Activated T-helper 2 cell treated with anti-CD3 and anti-CD28 coated beads, Interferon-gamma antibody, Interleukin-2, Interleukin-4, amounts not matched to agents 10 μg/mL and 5 μg/mL and 100 μg/mL, durations not matched to agents 14 hours and 24 hours and 36 hours (primary cell): Measurements from ENCODE around the gene ZNF507. TPM values are rescaled to one million over a fixed set of nuclear protein-coding genes. Genes with fewer than 3 reads are reported as not detected.
"Not testable (repeated sequence)": the region's sequence is repeated elsewhere in the genome, so short reads cannot be mapped to it uniquely, and the experiment has no call there.

Experiments
- DNase-seq: peaks from one replicate; pipeline ENCODE4 v3.0.0; 2021; ENCODE audit warnings: low spot score
- H3K27ac Mint-ChIP-seq: one replicate; pipeline ENCODE4 v1.8.0; 2021; ENCODE audit warnings: mixed read lengths
- H3K27me3 Mint-ChIP-seq: one replicate; pipeline ENCODE4 v1.8.0; 2021; ENCODE audit warnings: low read depth, mixed read lengths
- H3K36me3 Mint-ChIP-seq: one replicate; pipeline ENCODE4 v1.8.0; 2021; ENCODE audit warnings: low read depth, mixed read lengths
- H3K4me1 Mint-ChIP-seq: one replicate; pipeline ENCODE4 v1.8.0; 2021; ENCODE audit warnings: low read depth, mixed read lengths
- H3K4me3 Mint-ChIP-seq: one replicate; pipeline ENCODE4 v1.8.0; 2021; ENCODE audit warnings: low read depth, mild to moderate bottlenecking, moderate library complexity, mixed read lengths
- H3K9me3 Mint-ChIP-seq: one replicate; pipeline ENCODE4 v1.8.0; 2021; ENCODE audit warnings: mixed read lengths
- intact Hi-C: fragments of 100-400 bp; cut with micrococcal nuclease; formaldehyde crosslinking; loops from one replicate; pipeline ENCODE4 v1.15.1; 2023
- total RNA-seq: library from RNA; stranded (reverse); gene quantifications from 2 replicates; pipeline ENCODE4 v1.2.3, GENCODE V29; 2022

The ZNF507 gene
- total RNA-seq, 1 donor from 2014 or later = 29.6 TPM

GRCh38 chr19:32407004-32407992 is 61.9 kb downstream of the ZNF507 start:
- H3K27me3 Mint-ChIP-seq = no peaks in the 10 kb centered on the region
- H3K4me1 Mint-ChIP-seq = peaks cover 4% of the 10 kb centered on the region
- intact Hi-C loops = loop anchor here (5.0 kb wide), 1 partner anchor 175 kb away; the partner anchor contains the start of gene PDCD5
- peaks cover 23% of the 10 kb centered on the region for H3K36me3 Mint-ChIP-seq
- no peaks in the 10 kb centered on the region for H3K9me3 Mint-ChIP-seq
- H3K27ac Mint-ChIP-seq = peak overlapping the region; percentile 55
- no peak for DNase-seq
- H3K4me3 Mint-ChIP-seq = peak overlapping the region; percentile 79

- no peak for DNase-seq
- H3K4me1 Mint-ChIP-seq = peaks cover 2% of the 10 kb centered on the region
- peaks cover 28% of the 10 kb centered on the region for H3K36me3 Mint-ChIP-seq
- no peak overlapping the region for H3K4me3 Mint-ChIP-seq
- H3K27me3 Mint-ChIP-seq = no peaks in the 10 kb centered on the region
- no peaks in the 10 kb centered on the region for H3K9me3 Mint-ChIP-seq
- H3K27ac Mint-ChIP-seq = no peak overlapping the region
- intact Hi-C loops = no loop called here
Observed at GRCh38 chr19:32415246-32415645, 69.8 kb downstream of the ZNF507 start.

GRCh38 chr19:32415669-32416068 is 70.3 kb downstream of the ZNF507 start:
- Mint-ChIP-seq H3K4me3 (no peak overlapping the region), H3K4me1 (peaks cover 2% of the 10 kb centered on the region), H3K9me3 (no peaks in the 10 kb centered on the region), H3K36me3 (peaks cover 28% of the 10 kb centered on the region), H3K27ac (peak overlapping the region; percentile 4), H3K27me3 (no peaks in the 10 kb centered on the region)
- intact Hi-C loops = no loop called here
- no peak for DNase-seq

- Mint-ChIP-seq H3K36me3 (peaks cover 21% of the 10 kb centered on the region), H3K4me1 (peaks cover 7% of the 10 kb centered on the region), H3K4me3 (no peak overlapping the region), H3K9me3 (no peaks in the 10 kb centered on the region), H3K27ac (no peak overlapping the region), H3K27me3 (no peaks in the 10 kb centered on the region)
- DNase-seq = no peak
- intact Hi-C loops = no loop called here
Observed at GRCh38 chr19:32416749-32417456, 71.5 kb downstream of the ZNF507 start.

- no peaks in the 10 kb centered on the region for H3K27me3 Mint-ChIP-seq
- no peak overlapping the region for H3K27ac Mint-ChIP-seq
- no peaks in the 10 kb centered on the region for H3K9me3 Mint-ChIP-seq
- H3K4me3 Mint-ChIP-seq = no peak overlapping the region
- no peak for DNase-seq
- H3K4me1 Mint-ChIP-seq = peaks cover 13% of the 10 kb centered on the region
- intact Hi-C loops = no loop called here
- H3K36me3 Mint-ChIP-seq = peaks cover 21% of the 10 kb centered on the region
Observed at GRCh38 chr19:32418155-32418554, 72.7 kb downstream of the ZNF507 start.

GRCh38 chr19:32421589-32422361 is 76.4 kb downstream of the ZNF507 start:
- no peak for DNase-seq
- no peaks in the 10 kb centered on the region for H3K9me3 Mint-ChIP-seq
- H3K4me3 Mint-ChIP-seq = no peak overlapping the region
- H3K4me1 Mint-ChIP-seq = peaks cover 13% of the 10 kb centered on the region
- H3K36me3 Mint-ChIP-seq = peaks cover 10% of the 10 kb centered on the region
- H3K27me3 Mint-ChIP-seq = no peaks in the 10 kb centered on the region
- intact Hi-C loops = no loop called here
- peak overlapping the region; percentile 14 for H3K27ac Mint-ChIP-seq

- H3K36me3 Mint-ChIP-seq = peaks cover 7% of the 10 kb centered on the region
- H3K4me1 Mint-ChIP-seq = peaks cover 13% of the 10 kb centered on the region
- no peak for DNase-seq
- intact Hi-C loops = no loop called here
- no peaks in the 10 kb centered on the region for H3K27me3 Mint-ChIP-seq
- peak overlapping the region; percentile 14 for H3K27ac Mint-ChIP-seq
- no peak overlapping the region for H3K4me3 Mint-ChIP-seq
- no peaks in the 10 kb centered on the region for H3K9me3 Mint-ChIP-seq
Observed at GRCh38 chr19:32422435-32422834, 77.0 kb downstream of the ZNF507 start.

- intact Hi-C loops, H3K4me3 Mint-ChIP-seq, DNase-seq, H3K27ac Mint-ChIP-seq, H3K9me3 Mint-ChIP-seq, H3K27me3 Mint-ChIP-seq, H3K36me3 Mint-ChIP-seq: not testable (repeated sequence)
- H3K4me1 Mint-ChIP-seq = peaks cover 11% of the 10 kb centered on the region
Observed at GRCh38 chr19:32423944-32424343, 78.5 kb downstream of the ZNF507 start.

- no peaks in the 10 kb centered on the region for H3K36me3 Mint-ChIP-seq
- H3K27ac Mint-ChIP-seq = no peak overlapping the region
- peaks cover under 1% of the 10 kb centered on the region for H3K4me1 Mint-ChIP-seq
- intact Hi-C loops = no loop called here
- no peaks in the 10 kb centered on the region for H3K27me3 Mint-ChIP-seq
- DNase-seq = no peak
- H3K4me3 Mint-ChIP-seq = no peak overlapping the region
- H3K9me3 Mint-ChIP-seq = no peaks in the 10 kb centered on the region
Observed at GRCh38 chr19:32427536-32427935, 82.1 kb downstream of the ZNF507 start.

GRCh38 chr19:32436692-32437091 is 91.3 kb downstream of the ZNF507 start:
- Mint-ChIP-seq H3K9me3 (no peaks in the 10 kb centered on the region), H3K36me3 (peaks cover 3% of the 10 kb centered on the region), H3K27ac (no peak overlapping the region), H3K4me1 (no peaks in the 10 kb centered on the region), H3K4me3 (no peak overlapping the region), H3K27me3 (no peaks in the 10 kb centered on the region)
- no peak for DNase-seq
- intact Hi-C loops = no loop called here

- no peaks in the 10 kb centered on the region for H3K9me3 Mint-ChIP-seq
- DNase-seq = no peak
- intact Hi-C loops = no loop called here
- no peak overlapping the region for H3K27ac Mint-ChIP-seq
- no peaks in the 10 kb centered on the region for H3K27me3 Mint-ChIP-seq
- H3K4me3 Mint-ChIP-seq = no peak overlapping the region
- H3K4me1 Mint-ChIP-seq = no peaks in the 10 kb centered on the region
- peaks cover 3% of the 10 kb centered on the region for H3K36me3 Mint-ChIP-seq
Observed at GRCh38 chr19:32437096-32437495, 91.7 kb downstream of the ZNF507 start.
